ENCODE data around the gene NKAPD1. TPM values are rescaled to one million over a fixed set of nuclear protein-coding genes. Genes with fewer than 3 reads are reported as not detected.

NKAPD1 gene
- total RNA-seq, 5 donors from 2014 or later (not counting 1 experiment from before 2014, with no cell fraction given): 14.6 to 22.1 (median 17.7) TPM

DNA sequence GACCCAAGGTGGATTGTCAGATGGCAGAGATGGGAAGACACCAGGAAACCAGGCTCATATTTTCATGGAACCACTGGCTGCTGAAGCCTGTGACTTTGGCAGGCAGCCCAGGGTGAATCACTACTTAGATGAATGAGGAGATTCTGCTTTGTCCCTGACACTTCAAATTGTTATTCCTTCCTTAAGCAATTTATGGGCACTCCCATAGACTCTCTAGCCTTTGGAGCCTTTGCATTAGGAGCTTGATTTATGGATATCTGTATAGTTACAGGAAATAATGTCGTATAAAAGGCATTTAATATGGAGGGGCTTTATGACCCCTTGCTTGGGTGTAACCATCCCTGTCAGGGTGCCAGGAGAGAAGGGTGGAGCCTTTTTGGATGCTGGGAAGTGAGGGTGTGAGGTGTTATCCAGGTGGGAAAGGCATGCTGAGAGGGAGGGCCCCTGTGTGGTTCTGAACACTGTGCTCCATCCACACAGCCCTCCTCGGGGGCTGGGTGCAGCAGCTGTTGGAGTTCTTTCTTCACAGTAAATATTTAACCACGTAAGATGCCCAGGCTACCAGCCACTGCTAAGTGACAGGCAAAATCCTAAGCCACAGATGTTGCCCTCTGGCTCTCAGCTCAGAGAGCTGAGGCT is 54.5 kb downstream of the NKAPD1 start:
- Histone ChIP-seq H3K36me3 (ENCODE audit: control insufficient read depth in 2 of 2, extremely low read depth in 1 of 2, insufficient read depth in 1 of 2, low read length in 1 of 2) (no peaks in the 10 kb centered on the region), H3K27me3 (replicated peaks in 1 of 2; ENCODE audit: control insufficient read depth in 2 of 2, extremely low read depth in 1 of 2, insufficient read depth in 2 of 2, low read length in 1 of 2) (no peaks in the 10 kb centered on the region), H3K4me1 (ENCODE audit: control insufficient read depth in 1 of 2, extremely low read depth in 1 of 2, insufficient read depth in 2 of 2, low read length in 2 of 2) (no peaks in the 10 kb centered on the region), H3K4me3 (ENCODE audit: control insufficient read depth in 1 of 2, extremely low read depth in 1 of 2, low read length in 1 of 2) (no peak overlapping the region), H3K9me3 (no peaks in the 10 kb centered on the region), H3K27ac (ENCODE audit: low read length) (no peak overlapping the region)
- 92% methylated on average over 2 of the region's 3 CpGs for WGBS (ENCODE audit: insufficient coverage)
- Mint-ChIP-seq H3K27me3 (no peaks in the 10 kb centered on the region), H3K4me1 (peaks cover 0 to 2% (median 0%) of the 10 kb centered on the region in 3 donors), H3K9me3 (no peaks in the 10 kb centered on the region), H3K4me3 (no peak overlapping the region), H3K27ac (no peak overlapping the region), H3K36me3 (no peaks in the 10 kb centered on the region)
- POLR2A ChIA-PET: no interaction called here
- ATAC-seq (replicated peaks in 1 of 4) (no peak), DNase-seq (no peak)
- CTCF ChIA-PET: interaction anchor here in 1 of 2 donors (1.7 kb wide), 1 partner anchor 15 kb away, joined by 4 read pairs; no protein-coding TSS in a partner anchor

DNA sequence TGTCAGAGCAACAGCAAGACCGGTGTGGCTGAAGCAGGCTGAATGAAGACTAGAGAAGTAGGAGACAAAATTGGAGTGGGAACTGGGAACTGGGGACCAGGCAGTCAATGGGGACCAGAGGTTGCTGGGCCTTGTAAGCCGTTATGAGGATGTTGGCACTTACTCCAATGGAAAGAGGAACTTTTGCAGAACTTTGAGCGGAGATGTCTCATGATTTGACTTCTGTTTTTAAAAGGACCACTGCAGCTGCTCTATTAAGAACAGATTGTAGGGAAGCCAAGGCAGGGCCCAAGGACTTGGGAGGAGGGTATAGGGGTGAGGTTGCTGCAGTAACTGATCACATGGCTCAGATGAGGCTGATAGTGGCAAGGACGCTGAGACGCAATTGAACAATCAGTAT is 55.6 kb downstream of the NKAPD1 start:
- H3K4me1 Mint-ChIP-seq: peaks cover 0 to 2% (median 0%) of the 10 kb centered on the region in 3 donors
- CTCF ChIA-PET: interaction anchor here in 1 of 2 donors (0.5 kb wide), 1 partner anchor 168 kb away, joined by 3 read pairs; no protein-coding TSS in a partner anchor
- Histone ChIP-seq H3K36me3 (ENCODE audit: control insufficient read depth in 2 of 2, extremely low read depth in 1 of 2, insufficient read depth in 1 of 2, low read length in 1 of 2) (no peaks in the 10 kb centered on the region), H3K4me1 (ENCODE audit: control insufficient read depth in 1 of 2, extremely low read depth in 1 of 2, insufficient read depth in 2 of 2, low read length in 2 of 2) (no peaks in the 10 kb centered on the region), H3K4me3 (ENCODE audit: control insufficient read depth in 1 of 2, extremely low read depth in 1 of 2, low read length in 1 of 2) (no peak overlapping the region), H3K27me3 (replicated peaks in 1 of 2; ENCODE audit: control insufficient read depth in 2 of 2, extremely low read depth in 1 of 2, insufficient read depth in 2 of 2, low read length in 1 of 2) (no peaks in the 10 kb centered on the region), H3K9me3 (no peaks in the 10 kb centered on the region), H3K27ac (ENCODE audit: low read length) (no peak overlapping the region)
- 89% methylated on average over 3 of the region's 5 CpGs for WGBS (ENCODE audit: insufficient coverage)
- no peaks in the 10 kb centered on the region for H3K9me3 Mint-ChIP-seq
- DNase-seq: peak in 1 of 35 experiments; percentile 2
- no peak overlapping the region for H3K27ac Mint-ChIP-seq
- no peak for ATAC-seq (replicated peaks in 1 of 4)
- POLR2A ChIA-PET: no interaction called here
- H3K36me3 Mint-ChIP-seq: no peaks in the 10 kb centered on the region
- H3K27me3 Mint-ChIP-seq: no peaks in the 10 kb centered on the region
- H3K4me3 Mint-ChIP-seq: no peak overlapping the region

DNA sequence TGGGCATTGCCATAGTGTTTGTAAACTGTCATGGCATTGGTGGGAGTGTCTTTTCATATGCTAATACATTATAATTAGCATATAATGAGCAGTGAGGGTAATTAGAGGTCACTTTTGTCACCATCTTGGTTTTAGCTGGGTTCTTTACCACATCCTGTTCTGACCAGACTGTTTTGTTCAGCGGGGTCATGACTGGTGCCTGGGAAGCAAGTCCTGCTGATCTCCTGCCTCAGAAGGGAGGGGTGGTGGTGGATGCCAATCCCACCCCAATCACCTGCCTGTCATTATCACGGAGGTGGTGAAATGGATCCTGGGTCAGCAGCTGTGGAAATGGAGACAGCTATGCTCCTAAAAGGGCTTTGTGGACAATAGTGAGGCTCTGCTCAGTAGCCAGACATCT is 58.6 kb downstream of the NKAPD1 start:
- Mint-ChIP-seq H3K36me3 (peaks cover 3% of the 10 kb centered on the region), H3K27ac (no peak overlapping the region), H3K27me3 (no peaks in the 10 kb centered on the region), H3K4me3 (no peak overlapping the region), H3K4me1 (peaks cover 0 to 2% (median 0%) of the 10 kb centered on the region in 3 donors), H3K9me3 (no peaks in the 10 kb centered on the region)
- Histone ChIP-seq H3K9me3 (no peaks in the 10 kb centered on the region), H3K27me3 (replicated peaks in 1 of 2; ENCODE audit: control insufficient read depth in 2 of 2, extremely low read depth in 1 of 2, insufficient read depth in 2 of 2, low read length in 1 of 2) (no peaks in the 10 kb centered on the region), H3K36me3 (ENCODE audit: control insufficient read depth in 2 of 2, extremely low read depth in 1 of 2, insufficient read depth in 1 of 2, low read length in 1 of 2) (no peaks in the 10 kb centered on the region), H3K4me3 (ENCODE audit: control insufficient read depth in 1 of 2, extremely low read depth in 1 of 2, low read length in 1 of 2) (no peak overlapping the region), H3K27ac (ENCODE audit: low read length) (no peak overlapping the region), H3K4me1 (ENCODE audit: control insufficient read depth in 1 of 2, extremely low read depth in 1 of 2, insufficient read depth in 2 of 2, low read length in 2 of 2) (no peaks in the 10 kb centered on the region)
- ATAC-seq (replicated peaks in 1 of 4) (no peak), DNase-seq (no peak)
- CTCF ChIA-PET: interaction anchor here in 1 of 2 donors (0.7 kb wide), 1 partner anchor 535 kb away, joined by 3 read pairs; no protein-coding TSS in a partner anchor
- WGBS (ENCODE audit: insufficient coverage): no CpG with 5 or more reads among the region's 2 CpGs
- POLR2A ChIA-PET: no interaction called here

DNA sequence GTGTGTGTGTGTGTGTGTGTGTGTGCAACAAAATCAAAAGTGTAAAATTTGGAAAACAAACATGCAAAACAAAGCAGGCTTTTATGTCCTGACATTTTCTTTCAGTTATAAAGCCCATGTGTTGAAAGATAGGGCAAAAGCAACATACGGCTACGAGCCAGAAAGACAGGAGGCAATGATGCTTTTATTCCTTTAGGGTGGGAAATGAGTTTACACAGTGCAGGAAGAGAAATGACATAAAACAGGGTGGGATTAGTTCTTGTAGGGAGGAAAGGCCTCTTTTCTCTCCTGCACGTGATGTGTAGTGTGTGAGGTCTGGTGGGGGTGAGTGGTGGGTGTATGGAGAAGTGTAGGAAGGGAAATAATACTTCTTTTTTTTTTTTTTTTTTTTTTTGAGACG is 60.4 kb downstream of the NKAPD1 start:
- H3K36me3 Mint-ChIP-seq: peaks cover 3% of the 10 kb centered on the region
- no peak for ATAC-seq (replicated peaks in 1 of 4)
- POLR2A ChIA-PET: no interaction called here

More for the DNA sequence above, 60.4 kb downstream of the NKAPD1 start:
- DNase-seq: no peak
- peaks cover 0 to 2% (median 0%) of the 10 kb centered on the region in 3 donors for H3K4me1 Mint-ChIP-seq
- no peaks in the 10 kb centered on the region for H3K36me3 ChIP-seq (ENCODE audit: control insufficient read depth in 2 of 2, extremely low read depth in 1 of 2, insufficient read depth in 1 of 2, low read length in 1 of 2)
- CTCF ChIA-PET: no interaction called here
- H3K27me3 ChIP-seq (replicated peaks in 1 of 2; ENCODE audit: control insufficient read depth in 2 of 2, extremely low read depth in 1 of 2, insufficient read depth in 2 of 2, low read length in 1 of 2): no peaks in the 10 kb centered on the region
- no peak overlapping the region for H3K27ac ChIP-seq (ENCODE audit: low read length)
- WGBS (ENCODE audit: insufficient coverage): 100% methylated on average over 2 of the region's 4 CpGs
- H3K4me1 ChIP-seq (ENCODE audit: control insufficient read depth in 1 of 2, extremely low read depth in 1 of 2, insufficient read depth in 2 of 2, low read length in 2 of 2): no peaks in the 10 kb centered on the region
- no peak overlapping the region for H3K27ac Mint-ChIP-seq
- no peak overlapping the region for H3K4me3 Mint-ChIP-seq
- no peaks in the 10 kb centered on the region for H3K27me3 Mint-ChIP-seq
- H3K9me3 ChIP-seq: no peaks in the 10 kb centered on the region
- H3K4me3 ChIP-seq (ENCODE audit: control insufficient read depth in 1 of 2, extremely low read depth in 1 of 2, low read length in 1 of 2): no peak overlapping the region
- no peaks in the 10 kb centered on the region for H3K9me3 Mint-ChIP-seq

Other genes starting within 250 kb of the NKAPD1 start
- gene ALG9, start 202.7 kb upstream of the NKAPD1 start, total RNA-seq: 10 to 100 TPM; 20.0 to 25.6 (median 24.0) TPM
- 1 to 10 TPM; 3.8 to 6.0 (median 4.3) TPM for gene FDXACB1, start 195.1 kb upstream of the NKAPD1 start, total RNA-seq
- 10 to 100 TPM; 12.0 to 18.6 (median 16.7) TPM for gene CFAP68, start 194.8 kb upstream of the NKAPD1 start, total RNA-seq
- under 1 TPM in 2 of 5 donors, not detected in 3; 0.38 to 0.49 TPM for gene CRYAB, start 162.5 kb upstream of the NKAPD1 start, total RNA-seq
- not detected for gene HSPB2, start 161.6 kb upstream of the NKAPD1 start, total RNA-seq
- not detected for gene C11orf52, start 155.4 kb upstream of the NKAPD1 start, total RNA-seq
- gene DIXDC1, start 137.0 kb upstream of the NKAPD1 start, total RNA-seq: 1 to 10 TPM; 1.6 to 4.8 (median 3.4) TPM
- gene DLAT, start 48.9 kb upstream of the NKAPD1 start, total RNA-seq: 10 to 100 TPM; 13.4 to 19.8 (median 18.7) TPM
- gene PIH1D2, start 282 bp upstream of the NKAPD1 start, total RNA-seq: under 1 TPM in 3 of 5 donors, not detected in 2; 0.30 to 0.44 (median 0.36) TPM
- 10 to 100 TPM; 13.8 to 23.7 (median 21.1) TPM for gene TIMM8B, start 12.5 kb downstream of the NKAPD1 start, total RNA-seq
- gene SDHD, start 12.6 kb downstream of the NKAPD1 start, total RNA-seq: 10 to 100 TPM; 34.3 to 71.9 (median 69.6) TPM
- gene IL18, start 89.8 kb downstream of the NKAPD1 start, total RNA-seq: under 1 TPM; 0.20 to 0.53 (median 0.35) TPM
- under 1 TPM in 2 of 5 donors, not detected in 3; 0.30 to 0.70 TPM for gene TEX12, start 93.1 kb downstream of the NKAPD1 start, total RNA-seq
- 1 to 10 TPM; 1.5 to 3.2 (median 1.8) TPM for gene BCO2, start 101.2 kb downstream of the NKAPD1 start, total RNA-seq
- gene PTS, start 152.1 kb downstream of the NKAPD1 start, total RNA-seq: 10 to 100 TPM; 15.1 to 65.8 (median 21.0) TPM
- not detected for gene PLET1, start 186.6 kb downstream of the NKAPD1 start, total RNA-seq

Measured in T-cell (primary cell).